DMS114 treated with DMSO at 0.1 percent for 48 hours (cell line): ENCODE results near the gene REPS2.
"Not testable (repeated sequence)": the region's sequence is repeated elsewhere in the genome, so short reads cannot be mapped to it uniquely, and the experiment has no call there.

Experiments
- DNase-seq: peaks from one replicate; lab custom pipeline; 2025; ENCODE audit not compliant: unreplicated experiment; lab: John Stamatoyannopoulos, UW

Gene REPS2

DNA sequence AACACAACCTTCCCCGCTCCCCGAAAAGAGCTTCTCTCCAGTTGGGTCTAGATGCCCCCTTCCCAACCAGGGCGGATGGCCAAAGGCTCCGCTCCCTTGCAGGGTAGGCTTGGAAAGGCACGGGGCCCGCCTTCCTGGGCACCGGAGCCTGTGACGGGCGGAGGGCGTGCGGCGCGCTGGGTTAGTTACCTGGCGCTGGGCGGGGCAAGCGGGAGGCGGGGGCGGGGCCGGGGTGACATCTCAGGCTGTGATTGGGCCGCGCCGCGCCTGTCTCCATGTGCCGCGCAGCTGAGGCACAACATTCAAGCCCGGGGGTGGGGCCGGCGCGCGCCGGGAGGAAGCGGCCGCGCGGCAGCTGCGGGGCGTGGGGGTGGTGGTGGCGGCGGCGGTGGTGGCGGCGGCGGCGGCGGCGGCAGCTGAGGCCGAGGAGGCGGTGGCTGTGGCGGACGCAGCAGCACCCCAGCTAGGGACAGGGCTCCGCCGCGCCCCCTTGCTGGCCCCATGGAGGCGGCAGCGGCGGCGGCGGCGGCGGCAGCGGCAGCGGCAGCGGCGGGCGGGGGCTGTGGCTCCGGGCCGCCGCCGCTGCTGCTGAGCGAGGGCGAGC, at the start of gene REPS2:
REPS2 (plus strand) TSS at position 298 of the 604 bp plus-strand sequence; CDS start at position 502, 204 bp downstream.
- peak; percentile 42 for DNase-seq

DNA sequence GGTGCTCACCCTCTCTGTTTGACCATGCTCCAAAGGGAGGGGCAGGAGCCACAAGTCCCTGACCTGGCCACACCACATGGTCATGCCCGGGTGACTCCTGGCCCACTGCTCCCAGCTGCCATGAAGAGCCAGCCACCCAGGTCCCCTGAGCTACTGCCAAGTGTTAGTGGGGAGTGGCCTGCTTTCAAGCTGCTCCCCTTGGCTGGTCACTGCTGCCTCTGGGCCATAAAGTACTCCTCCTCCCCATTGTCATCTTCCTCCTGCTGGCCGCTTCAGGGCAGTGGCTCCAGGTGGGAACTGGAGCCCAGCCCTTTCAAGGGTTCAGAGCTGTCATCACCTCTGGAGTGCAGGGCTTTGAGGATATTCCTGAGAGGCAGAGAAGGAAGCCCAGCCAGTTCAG, 49.0 kb upstream of the REPS2 start:
- DNase-seq, result no peak

DNA sequence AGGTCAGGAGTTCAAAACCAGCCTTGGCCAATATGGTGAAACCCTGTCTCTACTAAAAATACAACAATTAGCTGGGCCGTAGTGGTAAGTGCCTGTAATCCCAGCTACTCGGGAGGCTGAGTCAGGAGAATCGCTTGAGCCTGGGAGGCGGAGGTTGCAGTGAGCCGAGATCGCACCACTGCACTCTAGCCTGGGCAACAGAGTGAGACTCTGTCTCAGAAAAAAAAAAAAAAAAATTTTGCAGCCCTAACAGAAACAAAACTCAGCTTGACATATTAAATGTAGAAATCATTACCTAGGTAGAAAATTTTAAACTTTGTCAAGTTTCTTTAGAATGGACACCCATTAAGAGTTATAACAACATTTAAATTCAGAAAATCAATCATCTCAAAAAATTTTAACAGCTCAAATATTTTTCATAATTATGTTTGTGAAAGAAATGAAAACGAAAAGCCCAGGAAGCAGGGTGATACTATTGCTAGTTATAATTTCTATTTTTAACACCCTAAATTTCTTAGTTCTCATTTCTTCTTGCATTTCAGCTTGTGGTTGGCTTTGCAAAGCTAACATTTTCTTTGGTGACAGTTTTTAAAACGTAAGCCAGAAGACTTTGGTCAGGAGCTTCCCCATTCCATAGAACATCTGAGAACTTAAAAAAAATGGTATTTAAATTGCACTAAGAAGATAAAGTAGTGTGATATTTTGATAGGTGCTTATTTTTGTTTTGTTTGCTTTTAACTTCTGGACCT, 43.0 kb upstream of the REPS2 start:
- no peak for DNase-seq

DNA sequence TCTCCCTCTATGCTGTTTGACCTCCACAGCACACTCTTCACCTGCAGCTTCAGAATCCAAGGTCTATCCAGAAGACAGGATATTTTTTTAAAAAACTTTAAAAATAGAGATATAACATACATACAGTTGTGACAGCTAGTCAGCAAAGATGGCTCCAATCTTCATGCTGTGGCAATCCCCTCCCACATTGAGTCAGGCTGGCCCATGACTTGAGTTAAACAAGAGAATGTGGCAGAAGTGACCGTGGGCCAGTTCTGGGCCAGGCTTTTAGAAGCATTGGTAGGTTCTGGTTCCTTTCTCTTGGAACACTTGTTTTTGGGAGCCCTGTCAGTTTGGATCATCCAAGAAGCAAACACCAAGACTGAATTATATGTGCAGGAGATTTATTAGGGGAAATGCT, 36.1 kb upstream of the REPS2 start:
- DNase-seq, result no peak

DNA sequence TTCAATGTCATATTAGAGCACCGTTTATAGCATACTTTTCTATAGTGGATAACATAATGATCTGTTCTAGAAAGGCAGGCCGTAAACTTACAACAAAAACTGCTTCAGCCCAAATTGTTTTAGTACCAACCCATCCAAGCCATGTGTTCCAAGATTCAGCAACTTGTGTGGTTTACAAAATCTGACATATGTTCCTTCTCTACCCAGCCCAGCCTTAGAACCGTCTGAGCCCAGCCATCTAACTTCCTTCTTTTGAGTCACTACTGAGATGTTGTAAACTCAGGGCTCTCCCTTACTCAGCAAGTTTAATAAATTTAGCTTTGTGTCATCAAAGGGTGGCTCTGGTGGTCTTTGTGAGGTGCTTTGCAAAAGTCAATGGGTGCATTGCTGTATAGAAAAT, 32.4 kb upstream of the REPS2 start:
- DNase-seq, result no peak

GRCh38 chrX:16916561-16916960, 29.9 kb upstream of the REPS2 start:
- DNase-seq, result no peak

- DNase-seq, result no peak
These were observed 29.3 kb upstream of the REPS2 start for GRCh38 chrX:16917120-16917519.

GRCh38 chrX:16918979-16919378, 27.5 kb upstream of the REPS2 start:
- no peak for DNase-seq

DNA sequence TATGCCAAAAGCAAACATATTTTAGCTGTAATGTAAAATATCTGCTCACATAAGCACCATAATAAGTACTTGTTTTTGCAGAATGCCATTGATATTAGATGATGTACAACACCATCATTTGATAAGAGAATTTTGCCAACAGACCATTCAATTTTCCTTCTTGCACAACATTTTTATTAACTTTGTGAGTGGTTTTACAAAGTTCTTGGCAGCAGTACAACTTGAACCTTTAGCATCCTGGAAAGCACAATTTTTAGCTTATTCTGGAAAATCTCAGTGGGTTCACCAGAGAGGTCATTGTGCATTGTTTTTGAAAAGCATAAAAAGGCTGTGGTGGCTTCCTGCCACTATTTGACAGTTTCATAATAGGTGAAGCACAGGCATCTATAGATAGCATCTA, 26.4 kb upstream of the REPS2 start:
- DNase-seq, result no peak

DNA sequence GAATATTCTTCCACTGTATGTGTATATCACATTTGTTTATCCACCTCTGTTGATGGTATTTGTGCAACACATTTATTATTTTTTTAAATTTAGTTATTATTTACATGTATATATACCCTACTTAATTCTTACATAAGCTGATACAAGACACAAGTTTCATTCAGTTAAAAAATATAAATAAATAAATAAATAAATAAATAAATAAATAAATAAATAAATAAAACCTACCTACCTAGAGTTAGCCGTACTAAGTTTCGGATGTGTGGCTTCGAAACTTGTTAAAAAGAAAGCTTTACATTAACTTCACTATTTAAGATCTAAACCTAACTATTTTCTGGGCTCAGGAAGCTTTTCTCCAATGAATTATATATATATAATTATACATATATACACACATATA, 23.3 kb upstream of the REPS2 start:
- no peak for DNase-seq

DNA sequence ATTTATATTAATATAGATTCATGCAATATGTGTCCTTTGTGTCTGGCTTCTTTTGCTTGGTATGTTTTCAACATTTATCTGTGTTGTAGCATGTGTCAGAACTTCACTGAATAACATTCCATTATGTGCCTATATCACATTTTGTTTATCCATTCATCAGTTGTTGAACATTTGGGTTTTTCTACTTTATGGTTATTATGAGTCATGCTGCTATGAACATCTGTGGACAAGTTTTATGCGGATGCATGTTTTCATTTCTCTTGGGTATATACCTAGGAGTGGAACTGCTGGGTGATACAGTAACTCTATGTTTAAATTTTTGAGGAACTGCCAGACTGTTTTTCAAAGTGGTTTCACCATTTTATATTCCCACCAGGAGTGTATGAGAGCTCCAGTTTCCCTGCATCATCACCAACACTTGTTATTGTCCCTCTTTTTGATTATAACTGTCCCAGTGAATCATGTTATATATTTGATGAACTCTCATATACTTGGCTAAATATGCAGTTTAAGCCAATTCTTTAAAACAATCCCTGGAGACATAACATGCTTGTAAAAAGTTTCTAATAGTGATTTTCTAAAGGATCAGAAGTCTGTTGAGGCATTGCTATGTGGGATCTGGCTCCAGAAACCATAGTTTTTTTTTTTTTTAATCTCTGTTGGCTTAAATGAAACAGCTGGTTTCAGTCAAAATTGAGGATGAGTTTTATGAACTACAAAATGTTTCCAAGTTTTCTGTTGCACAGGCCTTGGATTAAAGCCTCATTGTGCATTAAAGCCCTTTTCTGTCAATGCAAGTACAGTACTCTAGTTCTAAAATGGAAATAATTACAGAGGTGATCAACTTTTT, 21.6 kb upstream of the REPS2 start:
- DNase-seq, result no peak

GRCh38 chrX:16930392-16930791, 16.1 kb upstream of the REPS2 start:
- DNase-seq, result no peak

- DNase-seq, result no peak
These were observed 15.1 kb upstream of the REPS2 start for GRCh38 chrX:16931371-16931770.

DNA sequence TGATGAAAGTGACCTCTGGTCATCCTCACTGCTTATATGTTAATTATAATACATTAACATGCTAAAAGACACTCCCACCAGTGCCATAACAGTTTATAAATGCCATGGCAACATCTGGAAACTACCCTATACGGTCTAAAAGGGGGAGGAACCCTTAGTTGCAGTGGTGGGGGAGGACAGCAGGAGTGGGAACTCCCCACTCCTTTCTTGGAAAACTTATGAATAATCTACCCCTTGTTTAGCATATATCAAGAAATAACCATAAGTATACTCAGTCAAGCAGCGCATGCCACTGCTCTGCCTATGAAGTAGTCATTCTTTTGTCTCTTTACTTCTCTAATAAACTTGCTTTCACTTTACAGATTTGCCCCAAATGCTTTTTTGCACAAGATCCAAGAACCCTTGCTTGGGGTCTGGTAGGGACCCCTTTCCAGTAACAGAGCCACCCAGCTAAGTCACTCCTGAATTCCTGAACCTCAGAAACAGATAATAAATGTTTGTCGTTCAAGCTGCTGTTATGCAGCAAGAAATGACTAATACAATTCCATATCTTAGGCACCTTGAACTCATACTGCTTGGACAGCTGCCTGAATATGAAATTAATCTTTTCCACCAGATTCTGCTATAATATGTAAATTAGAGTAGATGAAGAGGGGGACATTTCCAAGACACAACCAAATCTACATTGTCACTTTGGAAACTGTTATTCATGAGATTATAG, 14.4 kb upstream of the REPS2 start:
- DNase-seq, result no peak

DNA sequence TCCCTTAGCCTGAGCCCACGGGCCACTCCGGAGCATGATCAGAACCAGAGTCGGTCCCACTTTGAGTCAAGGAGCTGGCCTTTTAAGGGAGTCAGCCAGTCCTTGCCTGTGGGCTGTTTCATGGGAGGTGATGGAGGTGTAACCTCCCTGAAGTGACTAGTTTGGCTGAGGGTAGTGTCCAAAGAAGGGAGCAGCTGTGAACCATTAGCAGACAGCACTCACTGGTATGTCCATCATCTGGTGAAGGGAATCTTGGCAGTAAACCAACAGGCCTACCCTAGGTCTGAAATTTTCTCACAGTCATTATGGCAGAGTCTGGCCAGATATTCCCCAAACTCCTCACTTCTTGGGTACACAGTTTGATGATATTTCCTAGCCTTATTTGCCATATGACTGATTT, 12.3 kb upstream of the REPS2 start:
- no peak for DNase-seq

GRCh38 chrX:16946971-16947562, 609 bp downstream of the REPS2 start:
- no peak for DNase-seq

DNA sequence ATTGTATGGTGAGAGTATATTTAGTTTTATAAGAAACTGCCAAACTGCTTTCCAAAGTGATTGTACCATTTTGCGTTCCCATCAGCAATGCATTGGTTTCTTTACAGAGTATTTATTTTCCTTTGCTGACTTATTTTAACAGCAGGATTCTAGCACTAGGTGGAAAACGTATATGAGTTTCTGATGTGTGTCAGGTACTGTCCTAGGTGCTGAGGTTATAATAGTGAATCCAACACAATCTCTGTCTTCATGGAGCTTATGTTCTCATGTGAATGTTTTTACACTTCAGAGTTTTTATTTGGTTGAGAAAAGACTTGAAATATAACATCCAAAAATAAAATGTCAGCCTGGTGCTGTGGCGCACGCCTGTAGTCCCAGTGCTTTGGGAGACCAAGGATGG, 4.0 kb downstream of the REPS2 start:
- DNase-seq, result no peak

DNA sequence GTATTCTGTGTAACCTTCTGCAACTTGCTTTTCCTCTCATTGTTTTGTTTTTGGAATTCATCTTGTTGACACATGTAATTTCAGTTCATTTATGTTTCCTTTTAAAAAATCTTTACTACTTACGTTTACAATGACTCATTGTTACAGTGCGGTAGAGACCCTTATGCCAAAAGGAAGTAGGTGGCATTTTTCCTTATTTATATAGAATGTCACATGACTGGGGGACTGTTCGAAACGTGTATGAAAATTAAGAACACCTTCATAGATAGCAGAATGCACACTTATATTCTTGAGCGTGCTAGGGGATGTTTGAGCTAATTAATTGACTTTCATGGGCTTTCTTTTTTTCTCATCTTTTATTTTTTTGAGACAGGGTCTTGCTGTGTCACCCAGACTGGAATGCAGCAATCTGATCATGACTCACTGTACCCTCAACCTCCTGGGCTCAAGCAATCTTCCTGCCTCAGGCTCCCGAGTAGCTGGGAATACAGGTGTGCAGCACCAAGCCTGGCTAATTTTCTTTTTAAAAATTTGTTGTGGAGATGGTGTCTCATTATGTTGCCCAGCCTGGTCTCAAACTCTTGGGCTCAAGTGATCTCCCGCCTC, 7.3 kb downstream of the REPS2 start:
- no peak for DNase-seq

GRCh38 chrX:16957751-16958150, 11.3 kb downstream of the REPS2 start:
- no peak for DNase-seq

DNA sequence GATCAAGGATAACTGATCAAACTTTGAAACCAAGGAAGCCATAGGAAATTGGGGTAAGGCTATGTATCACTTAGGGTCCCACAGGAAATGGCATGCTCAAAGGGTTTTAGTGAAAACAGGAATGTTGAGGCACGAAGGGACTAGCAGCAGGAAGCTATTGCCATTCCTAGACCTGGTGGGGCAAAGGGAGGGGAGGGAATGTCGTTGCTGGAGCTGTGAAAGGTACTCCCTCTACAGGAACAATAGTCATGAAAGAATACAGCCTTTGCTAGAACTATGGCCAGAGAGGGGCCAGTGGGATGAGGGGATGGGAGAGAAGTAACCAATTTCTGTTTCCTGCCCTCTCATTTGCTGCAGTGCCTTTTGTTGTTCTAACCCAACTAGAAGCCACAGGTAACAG, 11.9 kb downstream of the REPS2 start:
- DNase-seq, result no peak

- DNase-seq, result not testable (repeated sequence)
These were observed 16.2 kb downstream of the REPS2 start for GRCh38 chrX:16962661-16963060.
